ENCODE data around the gene ISX. TPM values are rescaled to one million over a fixed set of nuclear protein-coding genes. Genes with fewer than 3 reads are reported as not detected.
"Not testable (repeated sequence)": the region's sequence is repeated elsewhere in the genome, so short reads cannot be mapped to it uniquely, and the experiment has no call there.

ISX gene
- not detected for total RNA-seq
- polyA plus RNA-seq: 0.02 TPM
- long read RNA-seq, donor 1: 0 reads
- long read RNA-seq, donor 2: 0 reads
- long read RNA-seq, donor 3: 0 reads
- long read RNA-seq, donor 4, partial matches to known transcripts: 0 of 1 reads
- long read RNA-seq, donor 4, other reads (novel, unspliced or antisense): 0 of 1 reads
- long read RNA-seq, donor 5: 0 reads
- long read RNA-seq, donor 6: 0 reads
- long read RNA-seq, donor 7: 0 reads
- long read RNA-seq, donor 8: 0 reads
- long read RNA-seq, donor 9: 0 reads
- long read RNA-seq, donor 10: 0 reads

DNA sequence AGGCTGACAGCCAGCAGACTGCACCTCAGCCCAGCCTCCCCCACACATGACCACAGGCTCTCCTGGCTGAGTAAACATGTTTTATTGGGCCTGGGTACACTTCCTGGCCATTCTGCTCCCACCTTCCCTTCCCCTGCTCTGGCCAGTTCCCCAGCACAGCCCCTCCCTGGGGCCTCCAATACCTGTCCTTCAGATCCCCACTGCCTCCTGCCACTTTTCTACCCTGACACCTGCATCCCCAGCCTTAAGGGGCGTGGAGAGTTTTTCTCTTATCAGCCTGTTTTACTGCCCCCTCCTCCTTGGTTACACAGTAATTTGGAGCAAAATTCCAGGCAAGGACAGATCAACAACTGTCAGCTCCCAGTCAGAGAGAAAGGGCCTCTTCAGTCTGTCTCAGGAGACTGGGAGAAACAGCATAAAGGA lies at the start of gene ISX:
Gene ISX, plus strand, starts transcription at position 363 of the 423 bp plus-strand sequence. CDS start 930 bp downstream, outside the sequence.
- Histone ChIP-seq H3K27ac (ENCODE audit: low read depth in 1 of 2, low read length in 1 of 2) (no peak within 1 kb of the TSS), H3K4me3 (ENCODE audit: low read length in 2 of 2) (no peak within 1 kb of the TSS), H3K4me1 (ENCODE audit: control insufficient read depth in 2 of 2, insufficient read depth in 2 of 2, low read length in 2 of 2) (no peaks in the 10 kb centered on the region), H3K9me3 (ENCODE audit: control insufficient read depth in 2 of 2, insufficient read depth in 1 of 2, low read length in 1 of 2) (no peaks in the 10 kb centered on the region), H3K27me3 (ENCODE audit: control insufficient read depth in 2 of 2, insufficient read depth in 1 of 2, low read length in 1 of 2) (no peaks in the 10 kb centered on the region), H3K36me3 (ENCODE audit: control insufficient read depth in 2 of 2, insufficient read depth in 2 of 2, low read length in 1 of 2) (no peaks in the 10 kb centered on the region)
- WGBS: 77% methylated on average over 1 of the region's 1 CpG
- no peak for DNase-seq (ENCODE audit: low read depth in 6 of 9, low spot score in 9 of 9)

GRCh38 chr22:35016909-35017308 lies 49.0 kb upstream of the ISX start:
- Histone ChIP-seq H3K27ac (ENCODE audit: low read depth in 1 of 2, low read length in 1 of 2) (no peak overlapping the region), H3K36me3 (ENCODE audit: control insufficient read depth in 2 of 2, insufficient read depth in 2 of 2, low read length in 1 of 2) (no peaks in the 10 kb centered on the region), H3K9me3 (ENCODE audit: control insufficient read depth in 2 of 2, insufficient read depth in 1 of 2, low read length in 1 of 2) (no peaks in the 10 kb centered on the region), H3K27me3 (ENCODE audit: control insufficient read depth in 2 of 2, insufficient read depth in 1 of 2, low read length in 1 of 2) (no peaks in the 10 kb centered on the region), H3K4me1 (ENCODE audit: control insufficient read depth in 2 of 2, insufficient read depth in 2 of 2, low read length in 2 of 2) (no peaks in the 10 kb centered on the region), H3K4me3 (ENCODE audit: low read length in 2 of 2) (no peak overlapping the region)
- WGBS: 90% methylated on average over 6 of the region's 6 CpGs
- no peak for DNase-seq (ENCODE audit: low read depth in 6 of 9, low spot score in 9 of 9)

DNA sequence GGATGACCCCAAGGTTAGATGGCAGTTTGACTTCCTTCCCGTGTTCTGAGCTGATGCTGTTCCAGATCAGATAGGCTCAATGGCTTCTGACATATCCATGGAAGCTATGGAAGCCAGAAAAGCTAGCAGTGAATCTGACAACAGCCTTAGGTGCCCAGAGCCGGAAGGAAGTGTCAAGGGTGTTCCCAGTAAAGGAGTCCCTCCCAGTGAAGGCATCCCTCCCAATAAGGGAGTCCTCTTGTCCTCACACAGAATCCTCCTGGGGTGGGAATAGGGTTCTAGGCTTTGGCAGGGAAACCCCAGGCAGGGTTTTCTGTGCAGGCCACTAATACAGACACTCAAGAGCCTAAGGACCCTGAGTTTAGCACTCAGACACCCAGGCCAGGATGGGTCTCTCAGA lies 47.0 kb upstream of the ISX start:
- no peak for DNase-seq (ENCODE audit: low read depth in 6 of 9, low spot score in 9 of 9)
- Histone ChIP-seq H3K4me1 (ENCODE audit: control insufficient read depth in 2 of 2, insufficient read depth in 2 of 2, low read length in 2 of 2) (no peaks in the 10 kb centered on the region), H3K27me3 (ENCODE audit: control insufficient read depth in 2 of 2, insufficient read depth in 1 of 2, low read length in 1 of 2) (no peaks in the 10 kb centered on the region), H3K9me3 (ENCODE audit: control insufficient read depth in 2 of 2, insufficient read depth in 1 of 2, low read length in 1 of 2) (no peaks in the 10 kb centered on the region), H3K36me3 (ENCODE audit: control insufficient read depth in 2 of 2, insufficient read depth in 2 of 2, low read length in 1 of 2) (no peaks in the 10 kb centered on the region), H3K27ac (ENCODE audit: low read depth in 1 of 2, low read length in 1 of 2) (no peak overlapping the region), H3K4me3 (ENCODE audit: low read length in 2 of 2) (no peak overlapping the region)
- 78% methylated on average over 2 of the region's 2 CpGs for WGBS

- Histone ChIP-seq H3K4me3 (ENCODE audit: low read length in 2 of 2) (no peak overlapping the region), H3K4me1 (ENCODE audit: control insufficient read depth in 2 of 2, insufficient read depth in 2 of 2, low read length in 2 of 2) (no peaks in the 10 kb centered on the region), H3K9me3 (ENCODE audit: control insufficient read depth in 2 of 2, insufficient read depth in 1 of 2, low read length in 1 of 2) (no peaks in the 10 kb centered on the region), H3K36me3 (ENCODE audit: control insufficient read depth in 2 of 2, insufficient read depth in 2 of 2, low read length in 1 of 2) (no peaks in the 10 kb centered on the region), H3K27me3 (ENCODE audit: control insufficient read depth in 2 of 2, insufficient read depth in 1 of 2, low read length in 1 of 2) (peaks cover 0 to 4% of the 10 kb centered on the region in 2 donors), H3K27ac (ENCODE audit: low read depth in 1 of 2, low read length in 1 of 2) (no peak overlapping the region)
- 93% methylated on average over 2 of the region's 2 CpGs for WGBS
- no peak for DNase-seq (ENCODE audit: low read depth in 6 of 9, low spot score in 9 of 9)
These were observed 45.4 kb upstream of the ISX start for GRCh38 chr22:35020517-35020916.

DNA sequence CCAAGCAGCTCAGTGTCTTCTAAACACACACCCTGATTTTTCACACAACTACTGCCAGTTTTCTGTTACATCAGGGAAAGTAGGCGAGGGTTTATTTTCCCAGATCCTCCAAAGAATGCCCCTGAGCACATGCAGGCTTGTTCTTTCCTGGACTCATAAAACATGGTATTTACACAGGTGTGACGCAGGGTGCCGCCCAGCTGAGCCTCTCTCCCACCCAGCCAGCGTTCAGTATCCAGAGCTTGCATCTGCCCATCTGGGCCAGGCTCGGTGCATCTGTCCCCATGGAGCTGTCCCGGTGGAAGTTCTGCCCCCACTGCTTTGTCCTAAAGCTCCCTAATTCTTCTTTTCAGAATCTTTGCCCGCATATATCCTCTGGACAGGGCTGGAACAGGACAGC lies 44.8 kb upstream of the ISX start:
- H3K27me3 ChIP-seq (ENCODE audit: control insufficient read depth in 2 of 2, insufficient read depth in 1 of 2, low read length in 1 of 2): peaks cover 0 to 4% of the 10 kb centered on the region in 2 donors
- no peak overlapping the region for H3K4me3 ChIP-seq (ENCODE audit: low read length in 2 of 2)
- no peaks in the 10 kb centered on the region for H3K36me3 ChIP-seq (ENCODE audit: control insufficient read depth in 2 of 2, insufficient read depth in 2 of 2, low read length in 1 of 2)
- no peaks in the 10 kb centered on the region for H3K9me3 ChIP-seq (ENCODE audit: control insufficient read depth in 2 of 2, insufficient read depth in 1 of 2, low read length in 1 of 2)
- DNase-seq (ENCODE audit: low read depth in 6 of 9, low spot score in 9 of 9): no peak
- WGBS: 83% methylated on average over 7 of the region's 7 CpGs
- no peak overlapping the region for H3K27ac ChIP-seq (ENCODE audit: low read depth in 1 of 2, low read length in 1 of 2)
- H3K4me1 ChIP-seq (ENCODE audit: control insufficient read depth in 2 of 2, insufficient read depth in 2 of 2, low read length in 2 of 2): no peaks in the 10 kb centered on the region

DNA sequence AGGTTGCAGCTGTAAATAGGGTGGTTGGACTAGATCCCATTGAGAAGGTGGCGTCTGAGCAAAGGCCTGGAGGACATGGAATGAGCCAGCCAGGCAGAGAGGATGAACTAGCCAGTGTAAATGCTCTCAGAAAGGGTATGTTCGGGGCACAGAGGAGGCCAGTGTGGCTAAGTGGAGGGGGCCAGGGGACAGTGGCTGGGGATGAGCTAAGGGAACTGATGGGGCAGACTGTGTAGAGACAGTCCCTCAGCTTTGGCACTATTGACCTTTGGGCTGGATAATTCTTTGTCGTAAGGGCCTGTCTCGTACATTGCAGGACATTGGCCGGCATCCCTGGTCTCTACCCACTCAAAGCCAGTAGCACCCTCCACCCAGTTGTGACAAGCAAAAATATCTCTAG lies 43.7 kb upstream of the ISX start:
- no peak for DNase-seq (ENCODE audit: low read depth in 6 of 9, low spot score in 9 of 9)
- no peak overlapping the region for H3K4me3 ChIP-seq (ENCODE audit: low read length in 2 of 2)
- WGBS: 95% methylated on average over 5 of the region's 5 CpGs
- peaks cover 0 to 4% of the 10 kb centered on the region in 2 donors for H3K27me3 ChIP-seq (ENCODE audit: control insufficient read depth in 2 of 2, insufficient read depth in 1 of 2, low read length in 1 of 2)
- no peaks in the 10 kb centered on the region for H3K9me3 ChIP-seq (ENCODE audit: control insufficient read depth in 2 of 2, insufficient read depth in 1 of 2, low read length in 1 of 2)
- no peak overlapping the region for H3K27ac ChIP-seq (ENCODE audit: low read depth in 1 of 2, low read length in 1 of 2)
- no peaks in the 10 kb centered on the region for H3K36me3 ChIP-seq (ENCODE audit: control insufficient read depth in 2 of 2, insufficient read depth in 2 of 2, low read length in 1 of 2)
- no peaks in the 10 kb centered on the region for H3K4me1 ChIP-seq (ENCODE audit: control insufficient read depth in 2 of 2, insufficient read depth in 2 of 2, low read length in 2 of 2)

GRCh38 chr22:35023692-35024363 lies 42.1 kb upstream of the ISX start:
- H3K27ac ChIP-seq (ENCODE audit: low read depth in 1 of 2, low read length in 1 of 2): no peak overlapping the region
- no peaks in the 10 kb centered on the region for H3K36me3 ChIP-seq (ENCODE audit: control insufficient read depth in 2 of 2, insufficient read depth in 2 of 2, low read length in 1 of 2)
- DNase-seq (ENCODE audit: low read depth in 6 of 9, low spot score in 9 of 9): peak; percentile 3 to 61 (median 27)
- no peaks in the 10 kb centered on the region for H3K9me3 ChIP-seq (ENCODE audit: control insufficient read depth in 2 of 2, insufficient read depth in 1 of 2, low read length in 1 of 2)
- H3K27me3 ChIP-seq (ENCODE audit: control insufficient read depth in 2 of 2, insufficient read depth in 1 of 2, low read length in 1 of 2): peaks cover 0 to 4% of the 10 kb centered on the region in 2 donors
- H3K4me3 ChIP-seq (ENCODE audit: low read length in 2 of 2): no peak overlapping the region
- no peaks in the 10 kb centered on the region for H3K4me1 ChIP-seq (ENCODE audit: control insufficient read depth in 2 of 2, insufficient read depth in 2 of 2, low read length in 2 of 2)
- WGBS: 28% methylated on average over 25 of the region's 25 CpGs

DNA sequence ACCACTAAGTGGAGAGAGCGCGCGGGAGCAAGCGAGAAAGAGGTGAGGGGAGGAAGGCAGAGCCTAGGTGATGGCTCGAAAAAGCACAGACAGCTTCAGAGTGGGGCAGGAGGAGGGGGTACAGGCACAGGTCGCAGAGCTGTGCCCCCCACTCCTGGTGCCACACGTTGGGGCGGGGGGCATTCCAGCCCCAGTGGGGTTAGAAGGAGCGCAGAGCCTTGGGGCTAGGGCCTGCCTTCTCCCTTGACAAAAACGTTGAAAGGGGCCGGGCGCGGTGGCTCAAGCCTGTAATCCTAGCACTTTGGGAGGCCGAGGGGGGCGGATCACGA lies 41.6 kb upstream of the ISX start:
- Histone ChIP-seq H3K4me3 (ENCODE audit: low read length in 2 of 2) (no peak overlapping the region), H3K9me3 (ENCODE audit: control insufficient read depth in 2 of 2, insufficient read depth in 1 of 2, low read length in 1 of 2) (no peaks in the 10 kb centered on the region), H3K27me3 (ENCODE audit: control insufficient read depth in 2 of 2, insufficient read depth in 1 of 2, low read length in 1 of 2) (peaks cover 0 to 4% of the 10 kb centered on the region in 2 donors), H3K4me1 (ENCODE audit: control insufficient read depth in 2 of 2, insufficient read depth in 2 of 2, low read length in 2 of 2) (no peaks in the 10 kb centered on the region), H3K36me3 (ENCODE audit: control insufficient read depth in 2 of 2, insufficient read depth in 2 of 2, low read length in 1 of 2) (no peaks in the 10 kb centered on the region), H3K27ac (ENCODE audit: low read depth in 1 of 2, low read length in 1 of 2) (no peak overlapping the region)
- DNase-seq (ENCODE audit: low read depth in 6 of 9, low spot score in 9 of 9): no peak
- WGBS: 29% methylated on average over 16 of the region's 16 CpGs

GRCh38 chr22:35030112-35030511 lies 35.8 kb upstream of the ISX start:
- 92% methylated on average over 5 of the region's 5 CpGs for WGBS
- not testable (repeated sequence) for H3K4me1 ChIP-seq (ENCODE audit: control insufficient read depth in 2 of 2, insufficient read depth in 2 of 2, low read length in 2 of 2)

More at GRCh38 chr22:35030112-35030511, 35.8 kb upstream of the ISX start:
- DNase-seq (ENCODE audit: low read depth in 6 of 9, low spot score in 9 of 9); H3K4me3 ChIP-seq (ENCODE audit: low read length in 2 of 2); H3K27ac ChIP-seq (ENCODE audit: low read depth in 1 of 2, low read length in 1 of 2); H3K27me3 ChIP-seq (ENCODE audit: control insufficient read depth in 2 of 2, insufficient read depth in 1 of 2, low read length in 1 of 2); H3K36me3 ChIP-seq (ENCODE audit: control insufficient read depth in 2 of 2, insufficient read depth in 2 of 2, low read length in 1 of 2); H3K9me3 ChIP-seq (ENCODE audit: control insufficient read depth in 2 of 2, insufficient read depth in 1 of 2, low read length in 1 of 2): not testable (repeated sequence)

Measured in thymus (tissue), 14 donors.